ENCODE measurements around the gene MAGOH.

DNA sequence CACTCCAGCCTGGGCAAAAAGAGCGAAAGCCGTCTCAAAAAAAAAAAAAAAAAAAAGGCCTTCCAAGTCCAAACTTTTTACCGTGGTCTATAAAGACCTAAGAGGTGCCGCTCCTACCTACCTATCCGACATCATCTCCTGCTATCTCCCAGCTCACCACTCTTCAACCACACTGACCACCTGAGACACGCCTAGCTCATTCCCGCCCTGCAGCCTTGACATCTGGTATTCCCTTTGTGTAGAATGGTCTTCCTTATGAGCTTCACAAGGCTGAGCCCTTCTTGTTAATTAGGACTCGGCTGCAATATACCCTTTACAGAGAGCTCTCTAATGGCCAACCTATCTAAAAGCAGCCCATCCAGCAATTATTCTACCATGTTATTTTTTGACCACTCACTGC lies 680 bp downstream of the MAGOH start:
- TF ChIP-seq YY1 (IDR thresholded peaks at IDR 0.05; ENCODE audit: insufficient read depth, insufficient read length) = no peak
- TF ChIP-seq ZNF274 (IDR thresholded peaks at IDR 0.05; ENCODE audit: low read depth, low read length) = no peak
- no peak for TF ChIP-seq SUZ12 (IDR thresholded peaks at IDR 0.05; ENCODE audit: extremely low read depth, insufficient read depth, insufficient read length)
